ENCODE measurements around the gene ABCA7.
"Not testable (repeated sequence)": the region's sequence is repeated elsewhere in the genome, so short reads cannot be mapped to it uniquely, and the experiment has no call there.

ABCA7 gene

DNA sequence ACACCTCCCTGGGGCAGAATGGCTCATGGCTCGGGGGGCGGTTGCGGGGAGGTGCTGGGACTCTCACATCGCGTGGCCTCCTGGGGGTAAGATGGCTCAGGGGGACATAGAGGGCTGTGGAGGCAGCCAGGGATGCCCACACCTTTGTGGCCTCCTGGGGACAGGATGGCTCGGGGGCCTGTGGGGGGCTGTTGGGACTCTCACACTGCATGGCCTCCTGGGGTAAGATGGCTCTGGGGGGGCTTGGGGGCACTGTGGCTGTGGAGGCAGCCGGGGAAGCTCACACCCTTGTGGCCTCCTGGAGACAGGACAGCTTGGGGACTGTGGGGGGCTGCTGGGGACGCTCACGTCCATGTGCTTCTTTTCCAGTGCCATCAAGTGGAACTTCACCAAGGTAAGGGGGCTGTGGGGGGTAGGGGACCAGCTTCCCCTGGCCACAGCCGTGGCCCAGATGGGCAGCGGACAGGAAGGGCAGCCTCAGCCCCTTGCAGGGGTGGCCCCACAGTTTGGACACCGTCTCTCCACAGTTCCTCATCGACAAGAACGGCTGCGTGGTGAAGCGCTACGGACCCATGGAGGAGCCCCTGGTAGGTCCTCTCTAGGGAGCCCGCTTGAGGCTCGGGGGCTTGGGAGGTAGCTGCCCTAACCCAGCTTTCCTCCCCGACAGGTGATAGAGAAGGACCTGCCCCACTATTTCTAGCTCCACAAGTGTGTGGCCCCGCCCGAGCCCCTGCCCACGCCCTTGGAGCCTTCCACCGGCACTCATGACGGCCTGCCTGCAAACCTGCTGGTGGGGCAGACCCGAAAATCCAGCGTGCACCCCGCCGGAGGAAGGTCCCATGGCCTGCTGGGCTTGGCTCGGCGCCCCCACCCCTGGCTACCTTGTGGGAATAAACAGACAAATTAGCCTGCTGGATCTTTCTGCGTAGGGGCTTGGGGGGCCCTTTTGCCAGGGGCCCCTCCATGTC lies 66.2 kb downstream of the ABCA7 start:
- DNase-seq (ENCODE audit: low read depth), result no peak

DNA sequence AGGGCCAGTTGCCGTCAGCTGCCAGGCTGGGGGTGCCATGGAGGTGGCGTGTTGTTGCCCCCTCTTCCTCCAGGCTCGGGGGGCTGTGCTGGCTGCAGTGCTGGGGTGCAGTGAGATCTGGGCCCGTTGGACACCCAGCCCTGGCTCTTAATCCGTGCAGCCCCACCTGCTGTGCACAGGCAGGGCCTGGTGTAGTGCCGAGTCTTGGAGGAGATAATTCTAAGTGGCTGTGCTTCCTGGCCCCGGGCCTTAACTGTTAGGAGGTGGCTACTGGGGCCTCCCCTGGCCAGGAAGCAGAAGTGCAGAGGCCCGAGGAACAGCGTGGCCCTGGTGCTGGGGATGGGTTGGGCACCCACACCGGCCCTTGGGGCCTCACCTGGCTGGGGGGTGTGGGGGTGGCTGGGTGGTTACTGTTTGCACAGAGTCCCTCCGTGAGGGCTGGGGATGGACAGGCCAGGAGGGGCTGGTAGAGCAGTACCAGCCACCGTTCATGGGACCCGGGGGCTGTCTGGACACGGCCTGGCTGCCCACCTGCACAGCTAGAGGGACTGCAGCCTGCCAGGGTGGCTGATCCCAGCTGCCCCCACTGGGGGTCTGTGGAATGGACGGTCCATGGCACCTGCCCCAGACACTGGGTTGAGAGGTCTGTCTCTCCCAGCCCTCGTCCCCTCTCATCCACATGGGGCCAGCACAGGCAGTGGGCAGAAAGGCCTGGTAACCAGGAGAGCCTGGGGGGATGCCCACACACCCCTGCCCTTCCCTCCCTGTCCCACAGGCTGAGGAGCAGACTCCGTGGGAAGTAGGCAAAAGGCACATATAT lies 67.1 kb downstream of the ABCA7 start:
- DNase-seq (ENCODE audit: low read depth), result no peak

DNA sequence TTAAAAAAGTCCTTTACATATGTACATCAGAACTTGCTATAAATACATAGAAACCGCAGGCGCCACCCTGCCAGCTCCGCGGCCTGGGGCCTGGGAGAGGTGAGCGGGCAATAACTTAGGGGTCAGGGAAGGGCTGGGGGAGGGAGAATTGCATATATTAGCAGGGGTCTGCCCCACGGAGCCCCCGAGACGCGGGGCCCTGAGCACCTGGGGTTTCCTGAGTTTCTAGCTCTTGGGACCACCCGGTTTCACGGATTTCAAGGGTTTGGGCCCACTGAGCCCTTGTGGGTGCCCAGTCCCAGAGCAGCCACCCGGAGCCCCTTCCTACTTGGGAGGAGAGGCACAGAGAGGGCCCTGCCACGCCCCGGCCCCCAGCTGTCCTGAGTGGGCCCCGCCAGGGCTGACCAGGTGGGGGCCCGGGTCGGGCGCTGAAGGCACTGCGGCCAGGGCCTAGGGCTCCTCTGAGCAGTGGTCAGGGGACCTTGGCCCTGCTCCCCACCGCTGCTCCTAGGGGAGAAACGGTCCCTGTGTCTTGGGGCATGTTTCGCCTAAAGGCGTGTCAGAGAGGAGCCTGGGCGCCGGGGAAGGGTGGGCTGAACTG lies 67.9 kb downstream of the ABCA7 start:
- DNase-seq (ENCODE audit: low read depth), result no peak

DNA sequence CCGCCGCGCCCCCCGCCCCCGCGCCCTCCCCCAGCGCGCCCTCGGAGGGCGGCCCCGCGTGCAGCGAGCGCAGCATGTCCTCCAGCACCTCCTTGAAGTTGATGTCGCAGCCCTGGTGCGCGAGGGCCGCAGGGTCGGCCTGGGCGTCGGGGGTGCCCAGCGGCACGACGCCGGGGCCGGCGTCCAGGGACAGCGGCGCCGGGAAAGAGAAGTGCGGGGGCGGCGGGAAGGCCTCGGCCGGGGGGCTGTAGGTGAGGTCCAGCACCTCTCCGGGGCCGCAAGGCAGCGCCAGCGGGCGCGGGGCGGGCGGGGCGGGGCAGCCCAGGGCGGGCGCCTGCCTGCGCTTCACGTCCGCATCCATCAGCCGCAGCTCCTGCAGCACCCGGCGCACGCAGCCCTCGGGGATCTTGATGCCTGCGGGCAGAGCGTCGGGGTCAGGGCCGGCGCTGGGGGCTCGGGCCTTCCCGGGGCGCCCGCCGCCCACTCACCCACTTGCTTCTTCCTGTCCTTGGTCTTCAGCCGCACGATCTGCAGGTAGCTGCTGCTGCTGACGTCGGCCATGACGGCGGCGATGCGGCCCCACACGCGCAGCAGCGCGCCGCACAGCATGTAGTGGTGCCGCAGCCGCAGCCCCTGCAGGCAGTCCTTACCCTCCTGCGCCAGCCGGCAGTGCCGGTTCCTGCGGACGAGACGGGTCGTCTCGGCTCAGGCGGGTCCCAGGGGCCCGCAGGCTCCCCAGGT lies 68.6 kb downstream of the ABCA7 start:
- DNase-seq (ENCODE audit: low read depth), result no peak

DNA sequence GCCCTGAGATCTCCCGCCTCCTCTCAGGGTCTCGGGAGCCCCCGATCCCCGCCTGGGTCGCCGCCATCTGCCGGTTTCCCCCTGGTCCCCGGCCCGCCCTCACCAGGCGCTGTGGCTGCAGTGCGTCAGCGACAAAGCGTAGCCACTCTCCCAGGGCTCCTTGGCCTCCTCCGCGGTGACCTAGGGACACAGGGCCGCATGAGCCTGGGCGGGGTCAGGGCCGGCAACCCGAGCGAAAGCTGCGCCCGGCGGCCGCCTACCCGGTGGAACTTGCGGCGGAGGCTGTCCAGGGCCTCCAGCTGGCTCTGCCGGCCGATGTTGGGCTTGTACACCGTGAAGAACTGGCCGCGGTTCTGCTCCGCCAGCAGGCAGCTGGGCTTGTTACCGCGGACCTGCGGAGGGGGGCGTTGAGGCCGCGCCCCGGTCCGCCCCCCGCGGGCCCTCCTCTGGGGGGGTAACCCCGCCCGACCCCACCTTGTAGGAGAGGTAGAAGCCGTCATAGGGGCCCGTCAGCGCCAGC lies 69.2 kb downstream of the ABCA7 start:
- no peak for DNase-seq (ENCODE audit: low read depth)

DNA sequence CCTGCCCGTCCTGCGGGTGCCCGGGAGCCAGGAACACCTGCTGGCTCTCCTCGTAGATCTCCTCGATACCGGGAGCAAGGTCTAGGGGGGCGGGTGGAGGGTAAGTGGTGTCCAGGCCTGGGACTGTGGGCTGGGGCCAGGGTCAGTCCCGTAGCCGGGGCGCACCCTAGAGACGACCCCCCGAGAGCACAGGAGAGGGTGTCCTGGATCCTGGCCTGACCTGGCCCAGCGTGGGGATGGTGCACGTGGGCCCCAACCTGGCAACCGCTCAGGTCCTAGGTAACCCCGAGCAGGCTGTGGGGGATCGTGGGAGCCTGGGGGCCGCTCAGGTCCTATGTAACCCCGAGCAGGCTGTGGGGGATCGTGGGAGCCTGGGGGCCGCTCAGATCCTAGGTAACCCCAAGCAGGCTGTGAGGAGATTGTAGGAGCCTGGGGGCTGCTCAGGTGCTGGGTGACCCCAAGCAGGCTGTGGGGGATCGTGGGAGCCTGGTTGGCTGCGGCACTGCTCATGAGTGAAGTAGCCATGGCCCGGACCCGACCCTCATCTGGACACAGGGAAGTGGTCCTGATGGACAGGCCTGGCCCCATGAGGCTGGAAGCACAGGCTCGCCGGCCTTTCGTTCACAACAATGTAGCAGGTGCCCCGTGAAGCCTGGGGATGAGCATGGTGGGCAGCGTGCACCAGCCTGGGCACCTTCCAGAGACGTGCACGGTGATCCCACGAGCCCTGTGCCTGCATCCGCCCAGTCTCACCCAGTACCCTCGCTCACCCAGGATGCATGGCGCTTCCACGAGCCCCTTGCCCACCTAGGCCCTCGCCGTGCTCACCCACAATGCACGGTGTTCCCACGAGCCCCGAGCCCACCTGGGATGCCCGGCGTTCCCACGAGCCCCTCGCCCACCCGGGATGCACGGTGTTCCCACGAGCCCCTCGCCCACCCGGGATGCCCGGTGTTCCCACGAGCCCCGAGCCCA lies 70.1 kb downstream of the ABCA7 start:
- no peak for DNase-seq (ENCODE audit: low read depth)

DNA sequence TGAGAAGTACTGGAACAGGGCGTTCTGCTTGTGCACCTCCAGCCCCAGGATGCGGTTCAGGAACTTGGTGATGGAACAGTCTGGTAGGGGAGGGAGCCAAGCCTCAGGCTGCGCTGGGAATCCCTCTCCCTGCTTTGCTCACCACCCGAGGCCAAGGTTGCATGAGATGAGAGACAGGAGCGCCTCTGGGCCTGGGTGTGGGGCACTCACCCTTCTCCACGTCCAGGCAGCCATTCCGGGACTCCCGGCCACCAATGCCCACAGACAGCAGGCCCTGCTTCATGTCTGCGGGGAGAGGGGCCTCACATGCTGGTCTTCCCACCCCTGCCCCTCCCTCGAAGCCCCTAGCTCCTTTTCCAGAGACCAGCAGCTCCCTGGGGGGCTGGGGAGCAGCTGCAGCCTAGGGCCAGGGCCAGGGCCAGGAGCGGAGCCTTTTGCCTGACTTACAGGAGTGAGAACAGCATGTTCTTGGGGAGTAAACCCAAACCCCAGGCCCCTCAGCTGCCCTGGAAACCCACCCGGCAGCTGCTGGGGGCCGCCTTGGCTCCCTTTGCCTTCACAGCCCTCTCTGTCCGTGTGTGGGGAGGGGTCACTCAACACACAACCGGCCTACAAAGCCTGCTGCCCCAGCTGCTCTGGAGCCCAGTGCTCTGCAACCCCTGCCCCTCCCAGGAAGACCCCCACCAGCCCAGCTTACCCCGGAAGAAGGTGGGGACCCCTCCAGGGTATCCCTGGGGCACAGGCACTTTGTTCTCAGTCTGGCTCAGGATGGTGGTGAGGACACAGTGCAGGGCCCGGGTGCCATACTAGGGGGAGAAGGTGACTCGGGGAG lies 71.1 kb downstream of the ABCA7 start:
- no peak for DNase-seq (ENCODE audit: low read depth)

DNA sequence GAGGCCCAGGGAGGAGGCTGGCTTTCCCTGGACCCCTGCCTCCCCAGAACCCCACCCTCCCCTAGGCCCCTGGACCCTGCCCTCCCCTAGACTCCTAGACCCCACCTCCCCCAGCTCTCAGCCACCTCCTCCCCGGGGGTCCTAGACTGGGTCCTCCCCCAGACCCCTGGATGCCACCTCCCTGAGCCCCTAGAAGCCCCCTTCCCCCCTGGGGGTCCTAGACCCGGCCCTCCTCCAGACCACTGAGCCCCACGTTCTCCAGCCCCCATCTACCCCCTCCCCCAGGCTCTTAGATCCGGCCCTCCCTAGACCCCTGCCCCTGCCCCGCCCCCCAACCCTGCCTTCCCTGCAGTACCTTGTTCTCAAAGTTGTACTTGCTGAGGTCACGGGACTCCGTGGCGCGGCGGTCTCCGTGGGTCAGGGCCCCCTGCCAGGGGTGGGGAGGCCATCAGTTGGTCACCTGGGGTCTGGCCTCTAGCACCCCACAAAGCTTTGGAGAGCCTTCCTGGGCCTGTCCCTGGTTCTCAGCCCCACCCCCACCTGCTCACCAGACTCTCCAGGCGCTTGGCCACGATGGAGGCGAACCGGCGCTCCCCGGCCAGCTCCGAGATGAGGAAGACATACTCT lies 71.8 kb downstream of the ABCA7 start:
- no peak for DNase-seq (ENCODE audit: low read depth)

DNA sequence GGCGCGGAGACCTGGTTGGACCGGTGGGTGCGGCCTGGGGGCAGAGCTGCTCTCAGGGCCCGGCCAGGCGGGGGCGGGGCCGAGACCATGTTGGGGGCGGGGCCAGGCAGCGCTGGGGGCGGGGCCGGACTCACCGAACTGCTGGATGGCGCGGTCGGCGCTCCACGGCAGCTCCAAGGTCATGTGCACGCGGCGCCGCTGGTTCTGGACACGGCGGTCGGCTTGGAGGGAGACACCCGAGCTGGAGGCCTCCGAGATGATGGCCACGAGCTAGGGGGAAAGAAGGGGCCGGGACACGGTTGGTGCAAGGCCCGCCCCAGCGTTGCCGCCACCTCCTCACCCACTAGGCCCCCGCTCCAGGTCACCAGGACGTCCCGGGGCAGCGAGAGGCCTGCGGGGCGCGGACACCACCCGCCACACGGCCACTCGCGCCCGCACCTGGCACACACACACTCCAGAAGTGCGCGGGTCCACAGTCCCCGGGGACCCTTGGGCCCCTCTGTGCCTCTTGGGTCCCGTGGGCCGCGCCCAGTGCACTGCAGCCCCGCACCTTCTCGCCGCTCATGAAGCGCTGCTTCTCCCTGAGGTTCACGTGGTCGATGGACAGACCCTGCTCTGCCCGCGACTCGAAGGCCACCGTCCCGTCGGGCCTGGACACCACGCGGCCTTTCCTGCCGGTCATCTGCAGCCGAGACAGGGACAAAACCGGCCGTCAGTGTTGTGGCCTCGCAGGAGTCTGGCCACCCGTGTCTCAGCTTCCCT lies 72.5 kb downstream of the ABCA7 start:
- no peak for DNase-seq (ENCODE audit: low read depth)

DNA sequence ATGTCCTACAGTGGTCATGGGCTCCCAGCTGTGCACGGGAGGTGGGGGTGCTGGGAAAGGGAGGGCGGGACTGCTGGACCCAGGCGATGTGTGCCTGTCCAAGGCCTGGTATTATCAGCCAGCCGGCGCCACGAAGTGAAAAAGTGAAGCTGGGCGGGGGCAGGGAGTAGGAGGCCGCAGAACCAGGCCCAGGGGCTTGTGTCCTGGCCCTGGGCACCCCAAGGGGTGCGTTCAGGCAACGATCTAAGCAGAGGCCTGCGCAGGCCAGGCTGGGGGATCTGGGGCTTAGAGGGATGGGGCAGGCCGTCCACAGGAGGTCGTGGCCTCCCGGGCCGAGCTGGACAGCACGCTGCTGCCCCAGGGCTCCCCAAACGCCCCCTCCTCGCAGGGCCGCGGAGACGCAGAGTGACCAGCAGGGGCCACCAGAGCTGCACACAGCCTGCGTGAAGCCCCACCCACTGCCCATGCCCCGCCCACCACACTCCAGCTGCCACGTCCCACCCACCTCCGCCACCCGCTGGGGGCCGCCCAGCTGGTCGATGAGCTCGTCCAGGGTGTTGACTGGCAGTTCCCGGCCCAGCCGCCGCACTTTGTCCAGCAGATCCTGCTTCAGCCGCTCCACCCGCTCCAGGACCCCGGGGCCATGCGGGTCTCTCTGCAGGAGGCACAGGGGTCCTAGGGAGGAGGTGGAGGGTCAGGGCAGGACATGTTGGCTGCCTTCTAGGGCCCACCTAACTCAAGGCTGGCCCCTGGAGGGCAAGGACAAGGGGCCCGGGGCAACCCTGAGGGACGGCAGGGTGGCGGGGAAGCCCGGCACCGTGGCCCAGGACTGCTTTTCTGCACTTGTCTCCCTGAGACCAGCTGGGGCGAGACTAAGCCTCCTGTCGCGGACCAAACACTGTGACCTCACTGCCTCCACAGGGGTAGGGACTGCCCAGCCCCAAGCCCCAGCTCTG lies 73.4 kb downstream of the ABCA7 start:
- DNase-seq (ENCODE audit: low read depth), result peak; percentile 59

DNA sequence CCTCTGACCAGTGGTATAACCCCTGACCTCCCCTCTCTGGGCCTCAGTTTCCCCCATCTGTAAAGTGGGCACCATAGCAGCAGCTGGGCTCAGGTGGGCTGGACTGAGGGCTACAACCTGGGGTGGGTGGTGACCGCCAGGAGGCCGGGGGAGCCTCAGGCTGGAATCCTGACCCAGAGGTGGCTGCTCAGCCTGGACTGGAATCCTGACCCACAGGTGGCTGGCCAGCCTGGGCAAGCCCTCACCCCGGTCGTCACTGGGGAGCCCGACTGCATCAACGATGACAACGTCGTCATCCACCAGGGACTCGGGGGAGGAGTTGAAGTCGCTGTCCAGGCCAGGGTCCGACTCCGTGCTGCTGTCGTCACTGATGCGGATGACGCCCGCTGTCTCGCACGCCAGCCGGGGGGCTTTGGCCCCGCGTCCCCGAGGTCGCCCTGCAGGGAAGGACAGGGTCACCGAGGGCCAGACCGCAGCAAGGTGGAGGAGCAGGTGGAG lies 74.1 kb downstream of the ABCA7 start:
- no peak for DNase-seq (ENCODE audit: low read depth)

DNA sequence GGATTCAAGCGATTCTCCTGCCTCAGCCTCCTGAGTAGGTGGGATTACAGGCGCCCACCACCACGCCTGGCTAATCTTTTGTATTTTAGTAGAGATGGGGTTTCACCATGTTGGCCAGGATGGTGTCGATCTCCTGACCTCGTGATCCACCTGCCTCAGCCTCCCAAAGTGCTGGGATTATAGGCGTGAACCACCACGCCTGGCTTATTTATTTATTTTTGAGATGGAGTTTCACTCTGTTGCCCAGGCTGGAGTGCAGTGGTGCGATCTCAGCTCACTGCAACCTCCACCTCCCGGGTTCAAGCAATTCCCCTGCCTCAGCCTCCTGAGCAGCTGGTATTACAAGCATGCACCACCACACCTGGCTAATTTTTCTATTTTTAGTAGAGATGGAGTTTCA lies 74.8 kb downstream of the ABCA7 start:
- not testable (repeated sequence) for DNase-seq (ENCODE audit: low read depth)
